MM.1S (cell line): ENCODE results near the gene TP53AIP1.

Source experiments
- DNase-seq: peaks from one replicate; pipeline ENCODE4 v3.0.0-alpha.2; 2015
- H2AFZ ChIP-seq: fragments of 300-600 bp; sonication (generic); 2 replicates; pipeline ENCODE4 v1.6.0; 2016; ENCODE audit warnings: antibody characterized with exemption, low read length
- H3F3A ChIP-seq: fragments of 300-600 bp; sonication (generic); 2 replicates; pipeline ENCODE4 v1.6.1; 2016; ENCODE audit warnings: mild to moderate bottlenecking, antibody characterized with exemption, low read length, moderate library complexity, mixed read lengths; ENCODE audit not compliant: insufficient read depth
- H3K27ac ChIP-seq: fragments of 300-600 bp; sonication (generic); 2 replicates; pipeline ENCODE4 v1.5.1; 2016; ENCODE audit warnings: mild to moderate bottlenecking, low read length
- H3K27me3 ChIP-seq: fragments of 300-600 bp; sonication (generic); replicated peaks from 2 replicates; pipeline ENCODE4 v1.6.0; 2016; ENCODE audit warnings: low read length; ENCODE audit not compliant: insufficient read depth
- H3K36me3 ChIP-seq: fragments of 300-600 bp; sonication (generic); replicated peaks from 2 replicates; pipeline ENCODE4 v1.6.1; 2016; ENCODE audit warnings: mild to moderate bottlenecking, low read length, mixed read lengths; ENCODE audit not compliant: insufficient read depth
- H3K4me1 ChIP-seq: fragments of 300-600 bp; sonication (generic); 2 replicates; pipeline ENCODE4 v1.6.1; 2016; ENCODE audit warnings: low read length, mixed read lengths
- H3K4me2 ChIP-seq: fragments of 300-600 bp; sonication (generic); 2 replicates; pipeline ENCODE4 v1.6.0; 2016; ENCODE audit warnings: low read depth, low read length
- H3K4me3 ChIP-seq: fragments of 300-600 bp; sonication (generic); 2 replicates; pipeline ENCODE4 v1.5.1; 2016; ENCODE audit warnings: low read length, mixed read lengths
- H3K79me2 ChIP-seq: fragments of 300-600 bp; sonication (generic); 2 replicates; pipeline ENCODE4 v1.6.1; 2016; ENCODE audit warnings: mixed run types, low read length, mixed read lengths
- H3K9ac ChIP-seq: fragments of 300-600 bp; sonication (generic); 2 replicates; pipeline ENCODE4 v1.6.1; 2016; ENCODE audit warnings: low read length, mixed read lengths
- H3K9me2 ChIP-seq: fragments of 300-600 bp; sonication (generic); replicated peaks from 2 replicates; pipeline ENCODE4 v1.6.1; 2016; ENCODE audit warnings: mild to moderate bottlenecking, low read length, mixed read lengths; ENCODE audit not compliant: insufficient read depth
- H3K9me3 ChIP-seq: fragments of 300-600 bp; sonication (generic); replicated peaks from 2 replicates; pipeline ENCODE4 v1.6.1; 2016; ENCODE audit warnings: mild to moderate bottlenecking, low read length, mixed read lengths; ENCODE audit not compliant: insufficient read depth
- H4K20me1 ChIP-seq: fragments of 300-600 bp; sonication (generic); 2 replicates; pipeline ENCODE4 v1.6.1; 2016; ENCODE audit warnings: mild to moderate bottlenecking, low read length, moderate library complexity, mixed read lengths; ENCODE audit not compliant: insufficient read depth
- EZH2 ChIP-seq: fragments of 300-600 bp; sonication (generic); optimal IDR thresholded peaks from 2 replicates; pipeline ENCODE3; 2017; ENCODE audit warnings: low read depth, mild to moderate bottlenecking, antibody characterized with exemption, low read length, mixed read lengths
- EZH2phosphoT487 ChIP-seq: fragments of 300-600 bp; sonication (generic); IDR thresholded peaks from 2 replicates; pipeline ENCODE4 v1.6.1; 2018; ENCODE audit warnings: antibody characterized with exemption, low read length
- TF ChIP-seq, protein P1 (sequence below): fragments of 300-600 bp; sonication (generic); IDR thresholded peaks from 2 replicates; pipeline ENCODE4 v1.5.1; 2016; ENCODE audit warnings: antibody characterized with exemption, low read length, mixed read lengths

TP53AIP1 gene

DNA sequence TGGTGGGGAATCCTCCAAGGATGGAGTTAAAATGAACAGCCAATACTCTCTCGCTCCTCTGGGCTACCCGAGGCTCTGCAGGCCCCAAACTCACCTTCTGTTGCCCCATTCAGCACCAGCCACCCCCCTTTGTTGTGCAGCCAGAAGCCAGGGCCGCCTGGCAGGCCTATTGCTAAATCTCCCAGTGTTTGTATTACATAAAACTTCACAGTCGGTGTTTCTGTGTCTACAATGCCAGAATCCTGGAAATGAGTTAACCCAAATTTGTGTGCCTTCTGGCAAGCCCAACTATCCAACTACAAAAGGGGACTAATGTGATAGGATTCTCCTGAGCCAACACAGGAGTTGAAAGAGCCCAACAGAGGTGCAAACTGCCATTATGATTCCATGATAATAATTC is 42.2 kb downstream of the TP53AIP1 start:
- no peak overlapping the region for H3K27ac ChIP-seq
- H3K4me2 ChIP-seq: no peak overlapping the region
- H2AFZ ChIP-seq: no peak overlapping the region
- TF ChIP-seq, protein P1, sequence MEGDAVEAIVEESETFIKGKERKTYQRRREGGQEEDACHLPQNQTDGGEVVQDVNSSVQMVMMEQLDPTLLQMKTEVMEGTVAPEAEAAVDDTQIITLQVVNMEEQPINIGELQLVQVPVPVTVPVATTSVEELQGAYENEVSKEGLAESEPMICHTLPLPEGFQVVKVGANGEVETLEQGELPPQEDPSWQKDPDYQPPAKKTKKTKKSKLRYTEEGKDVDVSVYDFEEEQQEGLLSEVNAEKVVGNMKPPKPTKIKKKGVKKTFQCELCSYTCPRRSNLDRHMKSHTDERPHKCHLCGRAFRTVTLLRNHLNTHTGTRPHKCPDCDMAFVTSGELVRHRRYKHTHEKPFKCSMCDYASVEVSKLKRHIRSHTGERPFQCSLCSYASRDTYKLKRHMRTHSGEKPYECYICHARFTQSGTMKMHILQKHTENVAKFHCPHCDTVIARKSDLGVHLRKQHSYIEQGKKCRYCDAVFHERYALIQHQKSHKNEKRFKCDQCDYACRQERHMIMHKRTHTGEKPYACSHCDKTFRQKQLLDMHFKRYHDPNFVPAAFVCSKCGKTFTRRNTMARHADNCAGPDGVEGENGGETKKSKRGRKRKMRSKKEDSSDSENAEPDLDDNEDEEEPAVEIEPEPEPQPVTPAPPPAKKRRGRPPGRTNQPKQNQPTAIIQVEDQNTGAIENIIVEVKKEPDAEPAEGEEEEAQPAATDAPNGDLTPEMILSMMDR: no peak
- TF ChIP-seq EZH2phosphoT487 (no peak), EZH2 (no peak)
- no peaks in the 10 kb centered on the region for H4K20me1 ChIP-seq
- H3K4me3 ChIP-seq: no peak overlapping the region
- no peaks in the 10 kb centered on the region for H3K36me3 ChIP-seq
- H3K9me3 ChIP-seq: no peaks in the 10 kb centered on the region
- no peaks in the 10 kb centered on the region; the same call in 1 of the 2 replicates for H3K27me3 ChIP-seq
- H3K79me2 ChIP-seq: no peaks in the 10 kb centered on the region
- no peaks in the 10 kb centered on the region for H3K4me1 ChIP-seq
- no peak overlapping the region for H3K9ac ChIP-seq
- DNase-seq: no peak
- no peaks in the 10 kb centered on the region for H3K9me2 ChIP-seq
- H3F3A ChIP-seq: no peaks in the 10 kb centered on the region

DNA sequence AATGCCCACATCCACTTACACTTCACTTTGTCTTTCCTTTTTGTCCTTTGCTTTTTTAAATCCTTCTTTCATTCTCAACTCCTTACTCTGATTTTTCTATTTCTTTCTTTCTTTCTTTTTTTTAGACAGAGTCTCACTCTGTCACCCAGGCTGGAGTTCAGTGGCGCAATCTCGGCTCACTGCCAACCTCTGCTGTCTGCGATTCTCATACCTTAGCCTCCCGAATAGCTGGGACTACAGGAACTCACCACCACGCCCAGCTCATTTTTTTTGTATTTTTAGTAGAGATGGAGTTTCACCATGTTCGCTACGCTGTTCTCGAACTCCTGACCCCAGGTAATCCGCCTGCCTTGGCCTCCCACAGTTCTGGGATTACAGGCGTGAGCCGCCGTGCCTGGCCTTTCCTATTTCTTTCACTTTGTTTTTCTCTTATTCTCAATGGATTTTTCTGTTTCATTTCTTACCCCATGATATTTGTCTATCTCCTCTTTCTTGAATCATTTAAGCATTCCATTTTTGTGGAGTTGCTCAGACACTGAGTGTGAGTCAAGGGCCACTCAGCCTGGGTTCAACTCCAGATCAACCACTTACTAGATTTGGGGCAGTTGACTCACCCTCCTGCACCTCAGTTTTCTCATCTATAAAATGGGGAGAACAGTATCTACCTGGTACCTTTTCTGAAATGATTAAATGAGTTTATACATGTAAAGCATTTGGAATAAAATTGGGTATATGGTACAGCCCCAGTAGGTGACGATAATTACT is 43.9 kb downstream of the TP53AIP1 start:
- peaks cover 5% of the 10 kb centered on the region; the same call in 1 of the 2 replicates for H3F3A ChIP-seq
- H2AFZ ChIP-seq: no peak overlapping the region
- no peak for TF ChIP-seq EZH2
- TF ChIP-seq, protein P1: no peak
- no peak for TF ChIP-seq EZH2phosphoT487
- H3K79me2 ChIP-seq: no peaks in the 10 kb centered on the region
- no peak overlapping the region for H3K27ac ChIP-seq
- H3K9me2 ChIP-seq: no peaks in the 10 kb centered on the region
- no peaks in the 10 kb centered on the region for H4K20me1 ChIP-seq
- no peak for DNase-seq
- no peak overlapping the region for H3K4me2 ChIP-seq
- no peaks in the 10 kb centered on the region for H3K36me3 ChIP-seq
- no peak overlapping the region for H3K9ac ChIP-seq
- H3K4me1 ChIP-seq: peaks cover 12% of the 10 kb centered on the region
- no peak overlapping the region for H3K4me3 ChIP-seq
- H3K27me3 ChIP-seq: no peaks in the 10 kb centered on the region
- no peaks in the 10 kb centered on the region for H3K9me3 ChIP-seq

DNA sequence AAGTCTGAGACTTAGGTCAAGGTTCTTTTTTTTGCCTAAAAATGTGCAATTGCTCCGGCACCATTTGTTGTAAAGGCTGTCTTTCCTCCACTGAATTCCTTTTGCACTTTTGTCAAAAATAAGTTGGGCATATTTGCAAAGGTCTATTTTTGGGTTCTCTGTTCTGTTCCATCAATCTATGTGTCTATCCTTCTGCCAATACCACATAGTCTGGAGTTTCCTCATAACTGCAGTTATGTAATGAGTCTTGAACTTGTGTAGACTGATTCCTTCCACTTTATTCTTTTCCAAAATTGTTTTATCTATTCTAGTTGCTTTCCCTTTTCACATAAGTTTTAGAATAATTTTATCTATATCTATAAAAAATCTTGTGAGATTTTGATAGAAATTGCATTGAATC is 44.8 kb downstream of the TP53AIP1 start:
- no peak overlapping the region for H3K4me2 ChIP-seq
- TF ChIP-seq EZH2phosphoT487: no peak
- TF ChIP-seq EZH2: no peak
- TF ChIP-seq, protein P1: no peak
- no peaks in the 10 kb centered on the region for H3K27me3 ChIP-seq

More for the DNA sequence above, 44.8 kb downstream of the TP53AIP1 start:
- H3K4me3 ChIP-seq: no peak overlapping the region
- no peak overlapping the region for H2AFZ ChIP-seq
- H3K36me3 ChIP-seq: no peaks in the 10 kb centered on the region
- DNase-seq: no peak
- H3K9ac ChIP-seq: no peak overlapping the region
- H3K79me2 ChIP-seq: no peaks in the 10 kb centered on the region
- H4K20me1 ChIP-seq: no peaks in the 10 kb centered on the region
- H3K27ac ChIP-seq: no peak overlapping the region
- peaks cover 8% of the 10 kb centered on the region; the same call in 1 of the 2 replicates for H3F3A ChIP-seq
- H3K9me3 ChIP-seq: no peaks in the 10 kb centered on the region
- H3K4me1 ChIP-seq: peaks cover 21% of the 10 kb centered on the region
- H3K9me2 ChIP-seq: no peaks in the 10 kb centered on the region
